ENCODE measurements around the gene BCR. TPM values are rescaled to one million over a fixed set of nuclear protein-coding genes. Genes with fewer than 3 reads are reported as not detected.

BCR gene
- total and polyA plus RNA-seq, 2 of the 8 experiments (the other 6 are each of a cell fraction or from before 2014, with no cell fraction given) = 66.7 to 130 TPM

DNA sequence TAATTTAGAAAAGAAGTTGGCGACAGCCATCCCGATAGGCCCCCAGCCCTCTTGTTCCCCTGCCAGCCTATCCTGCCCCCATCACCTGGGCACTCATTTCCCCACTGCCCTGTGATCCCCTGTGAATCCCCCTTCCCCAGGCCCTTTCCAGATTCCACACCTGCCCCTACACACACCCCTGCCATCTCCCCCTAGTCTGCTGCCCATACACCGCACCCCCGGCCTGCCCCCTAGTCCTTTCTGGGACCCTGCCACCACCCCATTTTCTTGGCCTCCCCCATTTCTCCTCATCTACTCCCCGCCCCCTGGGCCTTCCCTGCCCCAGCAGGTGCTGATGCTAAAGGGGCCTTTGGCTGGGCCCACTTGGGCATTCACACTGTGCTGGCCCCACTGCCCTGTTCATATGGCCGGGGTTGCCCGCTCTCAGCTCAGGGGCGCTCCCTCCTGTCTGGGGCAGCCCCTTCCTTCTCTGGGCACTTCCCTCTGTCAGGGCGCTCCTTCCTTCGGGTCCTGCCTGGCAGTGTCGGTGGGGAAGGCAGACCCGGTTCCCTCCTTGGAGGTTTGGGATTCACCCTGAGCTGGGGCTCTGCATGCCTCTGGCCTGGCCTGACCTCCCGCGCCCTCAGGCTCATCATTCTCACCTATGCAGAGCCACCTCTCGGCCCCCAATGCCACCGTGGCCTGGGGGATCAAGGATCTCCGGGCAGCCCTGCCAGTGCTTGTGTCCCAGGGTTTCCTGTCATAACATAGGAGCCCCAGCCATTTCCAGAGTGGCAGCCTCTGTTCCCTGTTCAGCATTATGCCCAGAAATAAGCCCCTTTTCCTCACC, 108.2 kb downstream of the BCR start:
- Histone ChIP-seq H3K4me3 (ENCODE audit: extremely low read depth in 1 of 4, insufficient read depth in 2 of 4, low read depth in 3 of 4, low read length in 4 of 4) (no peak overlapping the region), H3K14ac (ENCODE audit: insufficient read length) (no peak overlapping the region), H2AK5ac (ENCODE audit: low read depth, low read length) (no peak overlapping the region), H2BK12ac (ENCODE audit: low read depth, low read length) (no peak overlapping the region), H4K20me1 (replicated peaks in 1 of 2; ENCODE audit: control insufficient read depth in 1 of 2, insufficient read depth in 2 of 2, low read length in 2 of 2) (peaks cover 5 to 22% of the 10 kb centered on the region in 2 experiments), H3K9me3 (ENCODE audit: insufficient read depth in 2 of 2, low read depth in 1 of 2, low read length in 1 of 2) (no peaks in the 10 kb centered on the region), H2BK20ac (ENCODE audit: low read length) (no peak overlapping the region), H3K23me2 (ENCODE audit: low read depth, low read length) (no peaks in the 10 kb centered on the region), H2BK120ac (replicated peaks; ENCODE audit: low read depth, low read length) (no peak overlapping the region), H3K36me3 (ENCODE audit: control insufficient read depth in 2 of 4, insufficient read depth in 4 of 4, low read length in 3 of 4) (peaks cover 32 to 69% (median 44%) of the 10 kb centered on the region in 4 experiments; a peak in 7 of 8 replicates), H2AFZ (ENCODE audit: low read length) (no peak overlapping the region), H3K4ac (replicated peaks; ENCODE audit: insufficient read length, low read depth, low read length) (no peak overlapping the region), H3K4me2 (ENCODE audit: insufficient read depth in 1 of 2, low read depth in 2 of 2, low read length in 2 of 2) (no peak overlapping the region), H3K27ac (ENCODE audit: low read depth, low read length) (no peak overlapping the region), H3K27me3 (replicated peaks in 1 of 4; ENCODE audit: control insufficient read depth in 3 of 4, extremely low read depth in 1 of 4, insufficient read depth in 3 of 4, low read length in 3 of 4) (no peaks in the 10 kb centered on the region), H3K18ac (ENCODE audit: extremely low read depth, low read length) (no peak overlapping the region), H2BK5ac (ENCODE audit: low read depth, low read length) (no peak overlapping the region), H3K4me1 (replicated peaks in 1 of 4; ENCODE audit: control insufficient read depth in 3 of 4, insufficient read depth in 4 of 4, low read length in 3 of 4) (no peaks in the 10 kb centered on the region), H3K56ac (replicated peaks; ENCODE audit: insufficient read length, low read depth, low read length) (no peak overlapping the region), H3K9ac (replicated peaks in 1 of 4; ENCODE audit: extremely low read depth in 1 of 4, low read depth in 3 of 4, low read length in 3 of 4) (no peak overlapping the region), H4K5ac (ENCODE audit: insufficient read length, low read depth, low read length) (no peak overlapping the region), H3K79me1 (ENCODE audit: low read depth, low read length) (no peaks in the 10 kb centered on the region), H4K91ac (replicated peaks; ENCODE audit: insufficient read length, low read length) (no peak overlapping the region), H3K23ac (ENCODE audit: insufficient read length) (no peak overlapping the region), H4K8ac (ENCODE audit: extremely low read depth, insufficient read depth, low read length) (no peak overlapping the region), H2BK15ac (ENCODE audit: low read length) (no peak overlapping the region), H3K79me2 (ENCODE audit: control insufficient read depth in 1 of 2, insufficient read depth in 2 of 2, low read length in 2 of 2) (no peaks in the 10 kb centered on the region)
- CTCF ChIA-PET (ENCODE audit: partially characterized antibody) = interaction anchor here (1.5 to 13.6 kb wide), 3 partner anchors 9 to 132 kb away, joined by 3 to 249 read pairs (median 23); partner anchors contain the start of gene BCR
- DNase-seq (ENCODE audit: low read depth in 1 of 2, low spot score in 2 of 2) (no peak), FAIRE-seq (no peak)
- WGBS, 2 experiments (ENCODE audit: extremely low coverage in 1 of 2, insufficient coverage in 1 of 2, insufficient read length in 1 of 2, insufficient replicate concordance in 2 of 2, low coverage in 1 of 2, low lambda C conversion rate in 2 of 2, missing lambda C conversion rate in 1 of 2) = 90% methylated on average over 16 of the region's 17 CpGs; no CpG with 5 or more reads in 1 of the 2 experiments
- POLR2A ChIA-PET (ENCODE audit: partially characterized antibody) = no interaction called here
- TF ChIP-seq POLR2AphosphoS5 (IDR thresholded peaks at IDR 0.05; ENCODE audit: low read depth, low read length) (no peak), EP300 (IDR thresholded peaks at IDR 0.05; ENCODE audit: borderline replicate concordance in 1 of 2, low read depth in 2 of 2, low read length in 2 of 2) (no peak), EGR1 (IDR thresholded peaks at IDR 0.05; ENCODE audit: borderline replicate concordance, low read depth, low read length) (no peak), HDAC2 (IDR thresholded peaks at IDR 0.05; ENCODE audit: borderline replicate concordance in 1 of 2, low read depth in 2 of 2, low read length in 2 of 2) (no peak), GTF2F1 (IDR thresholded peaks at IDR 0.05; ENCODE audit: borderline replicate concordance, low read depth, low read length) (no peak), SP2 (IDR thresholded peaks at IDR 0.05; ENCODE audit: low read length) (no peak), NRF1 (IDR thresholded peaks at IDR 0.05; ENCODE audit: low read depth, low read length) (no peak), CHD1 (IDR thresholded peaks at IDR 0.05; ENCODE audit: low read depth, low read length) (no peak), SUZ12 (IDR thresholded peaks at IDR 0.05; ENCODE audit: low read length) (no peak)
- TF ChIP-seq, protein P1, sequence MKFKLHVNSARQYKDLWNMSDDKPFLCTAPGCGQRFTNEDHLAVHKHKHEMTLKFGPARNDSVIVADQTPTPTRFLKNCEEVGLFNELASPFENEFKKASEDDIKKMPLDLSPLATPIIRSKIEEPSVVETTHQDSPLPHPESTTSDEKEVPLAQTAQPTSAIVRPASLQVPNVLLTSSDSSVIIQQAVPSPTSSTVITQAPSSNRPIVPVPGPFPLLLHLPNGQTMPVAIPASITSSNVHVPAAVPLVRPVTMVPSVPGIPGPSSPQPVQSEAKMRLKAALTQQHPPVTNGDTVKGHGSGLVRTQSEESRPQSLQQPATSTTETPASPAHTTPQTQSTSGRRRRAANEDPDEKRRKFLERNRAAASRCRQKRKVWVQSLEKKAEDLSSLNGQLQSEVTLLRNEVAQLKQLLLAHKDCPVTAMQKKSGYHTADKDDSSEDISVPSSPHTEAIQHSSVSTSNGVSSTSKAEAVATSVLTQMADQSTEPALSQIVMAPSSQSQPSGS (IDR thresholded peaks at IDR 0.05; ENCODE audit: low read length) = no peak

Data from H1 (cell line).